Tongue (tissue), 2 donors: ENCODE measurements around the gene FBXO44. TPM values are rescaled to one million over a fixed set of nuclear protein-coding genes. Genes with fewer than 3 reads are reported as not detected.
"Not testable (repeated sequence)": the region's sequence is repeated elsewhere in the genome, so short reads cannot be mapped to it uniquely, and the experiment has no call there.

Source experiments
- DNase-seq: peaks from one replicate; pipeline ENCODE4 v3.0.0-alpha.2; 2015
- total RNA-seq: library from RNA; depleted of rRNA; stranded (reverse); fragments of >200 nt; gene quantifications from one replicate; pipeline ENCODE4 v1.2.3, GENCODE V29; 2014

The FBXO44 gene
- 5.8 TPM for total RNA-seq

GRCh38 chr1:11654137-11654938 is at the start of gene FBXO44, which contains the start of gene FBXO2:
TSS of gene FBXO44 (plus strand) at chr1:11654877. CDS start at chr1:11655836, 959 bp downstream.
TSS of gene FBXO2 (minus strand) at chr1:11654429. CDS start at chr1:11654340, 89 bp downstream.
- no peak for DNase-seq

- no peak for DNase-seq
Observed at GRCh38 chr1:11606775-11607174, 47.9 kb upstream of the FBXO44 start.

DNA sequence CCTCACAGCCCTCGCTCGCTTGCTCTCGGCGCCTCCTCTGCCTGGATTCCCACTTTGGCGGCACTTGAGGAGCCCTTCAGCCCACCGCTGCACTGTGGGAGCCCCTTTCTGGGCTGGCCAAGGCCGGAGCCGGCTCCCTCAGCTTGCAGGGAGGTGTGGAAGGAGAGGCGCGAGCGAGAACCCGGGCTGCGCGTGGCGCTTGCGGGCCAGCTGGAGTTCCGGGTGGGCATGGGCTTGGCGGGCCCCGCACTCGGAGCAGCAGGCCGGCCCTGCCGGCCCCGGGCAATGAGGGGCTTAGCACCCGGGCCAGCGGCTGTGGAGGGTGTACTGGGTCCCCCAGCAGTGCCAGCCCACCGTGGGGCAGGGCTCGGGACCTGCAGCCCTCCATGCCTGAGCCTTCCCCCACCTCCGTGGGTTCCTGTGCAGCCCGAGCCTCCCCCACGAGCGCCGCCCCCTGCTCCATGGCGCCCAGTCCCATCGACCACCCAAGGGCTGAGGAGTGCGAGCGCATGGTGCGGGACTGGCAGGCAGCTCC is 46.0 kb upstream of the FBXO44 start:
- not testable (repeated sequence) for DNase-seq

- not testable (repeated sequence) for DNase-seq
Observed at GRCh38 chr1:11609378-11609777, 45.3 kb upstream of the FBXO44 start.

- DNase-seq: no peak
Observed at GRCh38 chr1:11610629-11611180, 44.0 kb upstream of the FBXO44 start.

DNA sequence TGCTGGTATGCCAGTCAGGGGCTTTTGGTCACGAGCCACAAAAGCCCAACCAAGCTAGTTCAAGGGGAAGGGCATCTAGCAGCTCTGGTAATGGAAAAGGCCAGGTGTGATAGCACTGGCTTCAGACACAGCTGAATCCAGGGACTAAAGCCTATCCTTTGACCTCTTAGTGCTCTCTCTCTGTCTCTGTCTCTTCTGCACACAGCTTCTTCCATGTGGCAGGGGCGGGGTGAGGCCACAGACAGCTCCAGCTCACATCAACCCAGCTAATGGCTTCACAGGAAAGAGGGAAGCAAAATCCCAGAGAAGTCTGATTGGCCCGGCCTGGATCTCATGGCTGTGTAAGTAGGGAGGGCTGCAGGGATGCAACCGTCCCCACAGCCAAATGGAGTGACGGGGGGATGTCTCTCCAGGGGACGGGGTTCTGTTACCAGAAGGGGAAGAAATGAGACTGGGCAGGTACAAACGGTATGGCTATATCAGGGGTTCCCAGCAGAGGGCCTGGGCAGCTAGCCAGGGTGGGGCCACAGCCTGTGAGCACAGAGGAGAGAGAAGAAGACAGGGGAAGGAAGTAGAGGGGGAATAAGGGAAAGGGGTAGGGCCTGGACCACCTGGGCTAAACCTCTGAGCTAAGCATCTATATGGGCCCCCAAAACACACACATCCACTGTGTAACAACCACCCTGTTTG is 42.9 kb upstream of the FBXO44 start:
- DNase-seq: no peak

- no peak for DNase-seq
Observed at GRCh38 chr1:11613347-11613746, 41.3 kb upstream of the FBXO44 start.

- DNase-seq: no peak
Observed at GRCh38 chr1:11615090-11615489, 39.6 kb upstream of the FBXO44 start.

- DNase-seq: no peak
Observed at GRCh38 chr1:11616766-11617165, 37.9 kb upstream of the FBXO44 start.

- DNase-seq: no peak
Observed at GRCh38 chr1:11617314-11617713, 37.4 kb upstream of the FBXO44 start.

DNA sequence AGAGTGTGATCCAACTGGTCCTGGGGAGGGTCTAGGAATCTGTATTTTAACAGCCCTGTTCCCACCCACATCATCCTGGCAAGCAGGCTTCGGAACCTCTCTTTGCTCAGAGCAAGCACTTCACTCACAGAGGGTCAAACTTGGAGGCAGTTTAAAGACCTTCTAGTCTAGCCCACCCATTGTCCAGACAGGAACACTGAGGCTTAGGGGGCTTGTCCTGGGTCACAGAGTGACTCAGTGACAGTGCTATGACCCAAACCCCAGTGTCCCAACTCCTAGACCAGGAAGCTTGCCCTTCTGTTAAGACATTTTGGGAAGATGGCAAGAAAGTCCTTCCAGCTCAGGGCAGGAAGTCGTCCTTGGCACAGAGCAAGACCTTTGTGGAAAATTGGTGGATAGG is 36.9 kb upstream of the FBXO44 start:
- DNase-seq: no peak

DNA sequence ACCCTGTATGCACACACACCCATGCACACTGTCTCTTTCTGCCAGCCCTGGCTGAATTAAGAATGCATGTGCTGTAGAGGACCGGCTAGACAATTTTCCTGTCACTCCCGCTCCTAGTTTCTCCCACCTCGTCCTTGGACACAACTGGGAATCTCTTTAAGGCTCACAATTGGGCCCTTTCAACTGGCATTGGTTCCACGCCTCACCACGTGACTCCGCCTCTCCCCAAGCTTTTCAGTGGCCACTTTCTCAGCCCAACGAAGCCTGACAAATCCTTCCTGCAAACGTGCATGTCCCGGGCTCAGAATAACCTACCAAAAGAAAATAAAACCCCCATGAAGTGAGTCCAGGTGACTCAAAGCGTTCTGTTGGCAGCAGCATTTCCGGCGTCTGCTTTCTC is 34.3 kb upstream of the FBXO44 start:
- DNase-seq: no peak

GRCh38 chr1:11620924-11621323 is 33.8 kb upstream of the FBXO44 start:
- DNase-seq: no peak

GRCh38 chr1:11622398-11622797 is 32.3 kb upstream of the FBXO44 start:
- no peak for DNase-seq

GRCh38 chr1:11623702-11624101 is 31.0 kb upstream of the FBXO44 start:
- no peak for DNase-seq

GRCh38 chr1:11626551-11626950 is 28.1 kb upstream of the FBXO44 start:
- no peak for DNase-seq

DNA sequence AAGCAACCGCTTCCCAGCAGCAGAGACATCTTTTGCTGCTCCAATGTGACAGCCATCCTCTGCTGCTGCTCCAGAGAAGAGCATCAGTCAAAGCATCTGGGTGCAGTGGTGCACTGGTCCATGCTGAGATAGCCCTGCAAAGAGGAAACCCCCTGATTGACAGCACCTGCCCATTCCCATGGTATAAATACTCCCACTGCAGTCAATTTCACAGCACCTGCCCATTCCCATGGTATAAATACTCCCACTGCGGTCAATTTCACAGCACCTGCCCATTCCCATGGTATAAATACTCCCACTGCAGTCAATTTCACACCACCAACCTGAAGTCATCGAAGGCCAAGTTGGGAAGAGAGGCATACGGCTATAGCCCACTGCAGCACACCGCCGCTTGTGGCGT is 25.9 kb upstream of the FBXO44 start:
- no peak for DNase-seq

DNA sequence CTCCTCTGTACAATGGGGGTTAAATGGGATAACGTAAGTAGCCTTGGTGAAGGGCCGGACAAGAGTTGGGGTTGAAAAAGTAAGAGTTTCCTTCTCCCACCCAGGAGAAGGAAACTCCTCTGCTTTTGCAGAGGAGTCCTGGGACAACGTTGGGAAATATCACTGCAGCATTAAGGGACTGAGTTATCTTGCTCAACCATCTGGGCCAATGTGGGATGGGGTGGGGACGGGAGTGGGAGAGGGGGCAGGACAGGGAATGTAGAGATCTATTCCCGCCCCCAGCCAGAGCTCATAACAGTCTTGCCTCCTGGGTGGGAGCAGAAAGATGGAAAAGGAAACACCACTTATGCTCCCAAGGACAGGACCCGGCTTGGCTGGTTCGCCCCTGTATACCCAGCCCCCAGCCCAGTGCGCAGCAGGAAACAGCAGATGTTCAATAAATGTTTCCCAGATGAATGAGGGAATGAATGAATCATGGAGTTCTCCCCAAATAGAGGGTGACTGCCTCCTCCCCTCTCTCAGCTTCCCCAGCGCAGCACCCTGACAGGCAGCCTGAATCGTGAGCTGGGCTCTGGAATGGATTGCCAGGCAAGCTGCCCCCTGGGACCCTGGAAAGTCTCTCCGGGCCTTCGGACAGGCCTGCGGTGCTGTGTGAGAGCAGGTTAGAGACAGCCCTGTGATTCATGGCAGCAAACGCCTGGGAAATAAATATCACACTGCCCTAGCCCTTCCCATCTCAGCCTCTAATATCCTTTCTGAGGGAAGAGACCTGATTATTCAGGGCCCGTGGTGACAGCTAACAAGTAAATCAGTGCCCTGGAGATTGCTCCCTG is 25.3 kb upstream of the FBXO44 start:
- DNase-seq: no peak

DNA sequence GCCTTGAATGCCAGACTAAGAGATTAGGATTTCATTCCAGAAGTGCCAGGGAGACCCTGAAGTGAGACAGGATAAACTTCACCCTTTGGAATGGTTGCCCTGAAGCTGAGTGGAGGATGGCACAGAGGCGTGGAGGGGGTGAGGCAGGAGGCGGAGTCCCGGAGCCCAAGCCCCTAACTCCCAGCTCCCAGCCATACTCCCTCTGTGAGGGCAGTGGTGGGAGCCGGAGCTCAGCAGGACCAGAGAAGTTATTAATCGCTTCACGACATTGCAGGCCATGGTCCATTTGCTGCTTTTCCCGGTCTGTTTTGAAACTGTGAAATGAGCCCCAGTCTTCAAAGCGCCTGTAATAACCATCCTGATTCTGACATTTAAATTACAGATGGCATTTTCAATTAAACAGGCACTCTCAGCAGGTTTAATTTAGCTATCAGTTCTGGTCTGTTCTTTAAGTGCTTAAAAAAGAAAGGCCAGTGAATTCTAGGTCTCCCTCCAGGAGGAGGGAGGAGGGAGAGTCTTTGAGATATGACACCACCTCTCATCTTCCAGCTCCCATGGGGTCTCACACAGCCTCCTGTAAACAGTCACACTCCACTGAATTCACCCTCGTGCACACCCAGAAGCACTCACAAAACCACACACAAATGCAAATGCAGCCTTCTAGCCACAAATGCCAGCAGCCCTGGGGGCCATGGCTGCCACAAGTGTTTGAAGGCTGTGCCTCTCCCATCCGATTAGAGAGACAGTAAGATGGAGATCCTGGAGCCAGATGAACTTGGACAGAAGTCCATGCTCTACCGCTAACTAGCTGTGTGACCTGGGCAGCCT is 20.1 kb upstream of the FBXO44 start:
- no peak for DNase-seq

DNA sequence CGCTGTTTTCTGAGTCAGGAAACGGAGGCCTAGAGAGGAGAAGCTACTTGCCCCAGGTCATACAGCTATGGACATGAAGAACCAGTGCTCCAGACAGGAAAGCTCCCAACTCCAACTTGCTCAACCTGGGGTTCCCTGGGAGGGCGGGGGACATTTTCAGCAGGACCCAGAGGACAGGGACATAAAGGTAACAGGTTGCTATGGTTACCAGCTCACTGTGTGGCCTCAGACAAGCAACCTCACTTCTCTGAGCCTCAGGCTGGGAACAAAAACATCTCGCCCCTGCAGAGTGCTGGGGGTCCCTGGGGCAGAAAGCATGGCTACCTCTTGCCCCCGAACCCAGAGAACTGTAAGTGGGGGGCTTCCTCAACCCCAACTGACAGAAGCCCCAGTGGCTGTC is 16.6 kb upstream of the FBXO44 start:
- no peak for DNase-seq

DNA sequence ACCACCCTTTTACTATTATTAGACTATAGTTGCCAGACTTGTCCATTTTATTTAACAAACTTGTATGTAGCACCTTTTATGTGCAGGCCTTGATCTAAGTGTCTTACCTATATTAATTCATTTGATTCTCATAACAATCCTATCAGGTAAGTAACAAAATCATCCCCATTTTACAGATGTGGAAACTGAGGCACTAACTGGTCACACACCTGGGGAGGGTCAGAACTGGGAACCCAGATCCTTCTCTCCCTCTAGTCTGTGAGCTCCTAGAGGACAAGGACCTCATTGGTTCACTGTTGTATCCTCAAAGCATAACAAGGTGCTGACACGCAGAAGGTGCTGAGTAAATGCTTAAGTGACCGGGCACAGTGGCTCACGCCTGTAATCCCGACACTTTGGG is 15.3 kb upstream of the FBXO44 start:
- no peak for DNase-seq
